ENCODE measurements around the gene SIPA1.

DNA sequence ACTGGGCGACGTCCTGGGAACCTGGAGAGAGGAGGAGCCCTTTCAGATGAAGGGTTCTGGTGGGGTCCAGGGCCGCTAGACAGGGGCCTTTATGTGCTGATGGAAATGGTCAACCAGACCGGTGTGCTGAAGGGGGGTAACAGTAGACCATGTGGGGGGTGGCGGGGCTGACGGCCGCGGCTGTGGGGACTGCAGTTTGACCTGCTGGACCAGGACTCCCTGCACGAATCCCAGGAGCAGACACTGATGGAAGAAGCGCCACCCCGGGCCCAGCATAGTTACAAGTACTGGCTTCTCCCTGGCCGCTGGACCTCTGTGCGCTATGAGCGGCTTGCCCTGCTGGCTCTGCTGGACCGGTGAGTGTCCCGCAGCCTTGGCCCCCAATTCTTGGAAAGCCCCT lies 15.9 kb upstream of the SIPA1 start:
- TF ChIP-seq, protein P1, sequence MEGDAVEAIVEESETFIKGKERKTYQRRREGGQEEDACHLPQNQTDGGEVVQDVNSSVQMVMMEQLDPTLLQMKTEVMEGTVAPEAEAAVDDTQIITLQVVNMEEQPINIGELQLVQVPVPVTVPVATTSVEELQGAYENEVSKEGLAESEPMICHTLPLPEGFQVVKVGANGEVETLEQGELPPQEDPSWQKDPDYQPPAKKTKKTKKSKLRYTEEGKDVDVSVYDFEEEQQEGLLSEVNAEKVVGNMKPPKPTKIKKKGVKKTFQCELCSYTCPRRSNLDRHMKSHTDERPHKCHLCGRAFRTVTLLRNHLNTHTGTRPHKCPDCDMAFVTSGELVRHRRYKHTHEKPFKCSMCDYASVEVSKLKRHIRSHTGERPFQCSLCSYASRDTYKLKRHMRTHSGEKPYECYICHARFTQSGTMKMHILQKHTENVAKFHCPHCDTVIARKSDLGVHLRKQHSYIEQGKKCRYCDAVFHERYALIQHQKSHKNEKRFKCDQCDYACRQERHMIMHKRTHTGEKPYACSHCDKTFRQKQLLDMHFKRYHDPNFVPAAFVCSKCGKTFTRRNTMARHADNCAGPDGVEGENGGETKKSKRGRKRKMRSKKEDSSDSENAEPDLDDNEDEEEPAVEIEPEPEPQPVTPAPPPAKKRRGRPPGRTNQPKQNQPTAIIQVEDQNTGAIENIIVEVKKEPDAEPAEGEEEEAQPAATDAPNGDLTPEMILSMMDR (IDR thresholded peaks at IDR 0.05), result no peak
- no peak for TF ChIP-seq ZFX (IDR thresholded peaks at IDR 0.05; ENCODE audit: borderline replicate concordance)

All from 22Rv1 (cell line).